Panc1 (cell line): ENCODE data around the gene USP8. TPM values are rescaled to one million over a fixed set of nuclear protein-coding genes. Genes with fewer than 3 reads are reported as not detected.

Experiments used
- ATAC-seq: fragments of 200-7000 bp; cut with Tn5 transposase; 2 replicates; pipeline ENCODE4 v1.9.1; 2020; ENCODE audit warnings: mild to moderate bottlenecking, moderate library complexity
- BruUV-seq: library from RNA; stranded (reverse); fragments of 400-500 nt; replicated peaks from 2 replicates; lab custom pipeline; 2021; lab: Mats Ljungman, UMichigan
- CTCF ChIA-PET: fragments of 300-600 bp; sonication (Branson Sonifier 250); formaldehyde crosslinking; loops from one replicate; lab custom pipeline; 2022; ENCODE audit warnings: antibody characterized with exemption; lab: Charles Lee
- POLR2A ChIA-PET: fragments of 300-600 bp; sonication (Branson Sonifier 250); formaldehyde crosslinking; loops from one replicate; lab custom pipeline; 2022; ENCODE audit warnings: antibody characterized with exemption; lab: Charles Lee
- DNase-seq: peaks from one replicate; pipeline ENCODE4 v3.0.0-alpha.2; 2010; ENCODE audit warnings: low read depth, low spot score
- H3K27ac ChIP-seq: 2 replicates; pipeline ENCODE4 v1.5.1; 2011; ENCODE audit warnings: mild to moderate bottlenecking, low read length, inconsistent platforms
- H3K27me3 ChIP-seq: fragments of 200-500 bp; sonication (Bioruptor generic); 2 replicates; pipeline ENCODE4 v1.6.0; 2014; ENCODE audit warnings: low read length, inconsistent platforms; ENCODE audit not compliant: control insufficient read depth, insufficient read depth
- H3K36me3 ChIP-seq: fragments of 200-500 bp; sonication (Bioruptor generic); 2 replicates; pipeline ENCODE4 v1.5.1; 2014; ENCODE audit warnings: inconsistent platforms, mild to moderate bottlenecking, low read length, moderate library complexity; ENCODE audit not compliant: control insufficient read depth, insufficient read depth
- H3K4me1 ChIP-seq: 2 replicates; pipeline ENCODE4 v1.5.1; 2011; ENCODE audit warnings: inconsistent platforms, mild to moderate bottlenecking, low read length, moderate library complexity; ENCODE audit not compliant: control insufficient read depth, insufficient read depth
- H3K4me3 ChIP-seq, 2 experiments: 2 replicates each; pipeline ENCODE4 v1.5.1; 2011 to 2012; ENCODE audit warnings: low read depth in 2 of 2, low read length in 2 of 2, mild to moderate bottlenecking in 2 of 2, inconsistent platforms in 1 of 2, moderate library complexity in 1 of 2
- H3K9me3 ChIP-seq: fragments of 200-500 bp; sonication (Bioruptor generic); 2 replicates; pipeline ENCODE4 v1.5.1; 2014; ENCODE audit warnings: low read depth, mild to moderate bottlenecking, inconsistent platforms, low read length, moderate library complexity; ENCODE audit not compliant: control insufficient read depth, insufficient read depth
- POLR2AphosphoS5 ChIP-seq: IDR thresholded peaks from 2 replicates; pipeline ENCODE4 v1.6.1; 2012; ENCODE audit warnings: mild to moderate bottlenecking, low read depth, low read length, moderate library complexity
- SIN3A ChIP-seq: IDR thresholded peaks from 2 replicates; pipeline ENCODE4 v1.6.1; 2012; ENCODE audit warnings: low read depth, mild to moderate bottlenecking, low read length, moderate library complexity, borderline replicate concordance; ENCODE audit not compliant: insufficient read depth
- TCF7L2 ChIP-seq: IDR thresholded peaks from 2 replicates; pipeline ENCODE4 v1.6.1; 2011; ENCODE audit warnings: mild to moderate bottlenecking, low read depth, low read length, inconsistent platforms
- in situ Hi-C: cut with HindIII; loops from 2 replicates; pipeline ENCODE4 v1.10.0; 2016; ENCODE audit warnings: low sequenced_read_pairs, low pct_unique_long_range_greater_than_20kb
- intact Hi-C: fragments of 100-400 bp; cut with micrococcal nuclease; formaldehyde crosslinking; loops from one replicate; pipeline ENCODE4 v1.10.0; 2022; ENCODE audit not compliant: unreplicated experiment
- total RNA-seq: library from RNA; stranded (reverse); gene quantifications from one replicate; pipeline ENCODE4 v1.2.1, GENCODE V29; 2021; ENCODE audit not compliant: unreplicated experiment
- TF ChIP-seq, protein P1 (sequence below): fragments of 450-650 bp; IDR thresholded peaks from 2 replicates; pipeline ENCODE4 v1.5.1; 2017; ENCODE audit warnings: mild to moderate bottlenecking
- TF ChIP-seq, protein P2 (sequence below), 2 experiments: IDR thresholded peaks; 2 replicates each; pipeline ENCODE4 v1.6.1; 2011 to 2012; ENCODE audit warnings: low read depth in 2 of 2, control low read depth in 1 of 2, low read length in 1 of 2, mild to moderate bottlenecking in 1 of 2, moderate library complexity in 1 of 2; ENCODE audit not compliant: insufficient read depth in 1 of 2

Gene USP8
- total RNA-seq, 1 experiment from 2014 or later, result 57.3 TPM

DNA sequence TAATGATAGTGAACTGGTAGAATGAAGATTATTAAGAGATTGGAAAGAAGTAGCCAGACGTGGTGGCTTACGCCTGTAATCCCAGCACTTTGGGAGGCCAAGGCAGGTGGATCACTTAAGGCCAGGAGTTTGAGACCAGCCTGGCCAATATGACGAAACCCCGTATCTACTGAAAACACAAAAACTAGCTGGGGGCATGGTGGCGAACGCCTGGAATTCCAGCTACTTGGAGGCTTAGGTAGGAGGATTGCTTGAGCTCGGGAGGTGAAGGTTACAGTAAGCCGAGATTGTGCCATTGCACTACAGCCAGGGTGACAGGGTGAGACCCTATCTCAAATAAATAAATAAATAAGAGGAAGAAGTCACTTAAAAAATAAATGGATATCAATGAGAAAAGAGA is 14.0 kb downstream of the USP8 start:
- DNase-seq (no peak), ATAC-seq (no peak)
- ChIA-PET CTCF (no interaction called here), POLR2A (no interaction called here)
- no TSS peak for BruUV-seq
- TF ChIP-seq SIN3A (no peak), TCF7L2 (no peak), POLR2AphosphoS5 (no peak)
- TF ChIP-seq, protein P1, sequence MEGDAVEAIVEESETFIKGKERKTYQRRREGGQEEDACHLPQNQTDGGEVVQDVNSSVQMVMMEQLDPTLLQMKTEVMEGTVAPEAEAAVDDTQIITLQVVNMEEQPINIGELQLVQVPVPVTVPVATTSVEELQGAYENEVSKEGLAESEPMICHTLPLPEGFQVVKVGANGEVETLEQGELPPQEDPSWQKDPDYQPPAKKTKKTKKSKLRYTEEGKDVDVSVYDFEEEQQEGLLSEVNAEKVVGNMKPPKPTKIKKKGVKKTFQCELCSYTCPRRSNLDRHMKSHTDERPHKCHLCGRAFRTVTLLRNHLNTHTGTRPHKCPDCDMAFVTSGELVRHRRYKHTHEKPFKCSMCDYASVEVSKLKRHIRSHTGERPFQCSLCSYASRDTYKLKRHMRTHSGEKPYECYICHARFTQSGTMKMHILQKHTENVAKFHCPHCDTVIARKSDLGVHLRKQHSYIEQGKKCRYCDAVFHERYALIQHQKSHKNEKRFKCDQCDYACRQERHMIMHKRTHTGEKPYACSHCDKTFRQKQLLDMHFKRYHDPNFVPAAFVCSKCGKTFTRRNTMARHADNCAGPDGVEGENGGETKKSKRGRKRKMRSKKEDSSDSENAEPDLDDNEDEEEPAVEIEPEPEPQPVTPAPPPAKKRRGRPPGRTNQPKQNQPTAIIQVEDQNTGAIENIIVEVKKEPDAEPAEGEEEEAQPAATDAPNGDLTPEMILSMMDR, result no peak
- in situ Hi-C loops (no loop called here), intact Hi-C loops (no loop called here)
- Histone ChIP-seq H3K36me3 (no peaks in the 10 kb centered on the region; the same call in 1 of the 2 replicates), H3K27ac (no peak overlapping the region), H3K4me3 (no peak overlapping the region), H3K4me1 (no peaks in the 10 kb centered on the region), H3K9me3 (no peaks in the 10 kb centered on the region), H3K27me3 (no peaks in the 10 kb centered on the region)

DNA sequence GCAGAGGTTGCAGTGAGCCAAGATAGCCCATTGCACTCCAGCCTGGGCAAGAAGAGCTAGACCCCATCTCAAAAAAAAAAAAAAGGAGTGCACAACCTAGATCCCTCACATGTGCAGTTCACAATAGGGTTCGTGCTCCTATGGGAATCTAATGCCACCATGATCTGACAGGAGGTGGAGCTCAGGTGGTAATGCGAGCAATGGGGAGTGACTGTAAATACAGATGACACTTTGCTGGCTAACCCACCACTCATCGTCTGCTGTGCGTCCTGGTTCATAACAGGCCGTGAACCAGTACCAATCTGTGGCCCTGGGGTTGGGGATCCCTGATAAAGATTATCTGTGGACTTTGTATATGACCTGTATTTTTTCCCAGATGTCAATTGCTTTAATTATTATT is 16.7 kb downstream of the USP8 start:
- Histone ChIP-seq H3K27ac (no peak overlapping the region), H3K27me3 (no peaks in the 10 kb centered on the region), H3K9me3 (no peaks in the 10 kb centered on the region), H3K4me1 (no peaks in the 10 kb centered on the region), H3K4me3 (no peak overlapping the region), H3K36me3 (no peaks in the 10 kb centered on the region; the same call in 1 of the 2 replicates)
- TF ChIP-seq, protein P1, result no peak
- in situ Hi-C loops, result no loop called here
- ChIA-PET CTCF (no interaction called here), POLR2A (no interaction called here)
- BruUV-seq, result no TSS peak
- no peak for DNase-seq
- ATAC-seq, result no peak
- intact Hi-C loops, result no loop called here

DNA sequence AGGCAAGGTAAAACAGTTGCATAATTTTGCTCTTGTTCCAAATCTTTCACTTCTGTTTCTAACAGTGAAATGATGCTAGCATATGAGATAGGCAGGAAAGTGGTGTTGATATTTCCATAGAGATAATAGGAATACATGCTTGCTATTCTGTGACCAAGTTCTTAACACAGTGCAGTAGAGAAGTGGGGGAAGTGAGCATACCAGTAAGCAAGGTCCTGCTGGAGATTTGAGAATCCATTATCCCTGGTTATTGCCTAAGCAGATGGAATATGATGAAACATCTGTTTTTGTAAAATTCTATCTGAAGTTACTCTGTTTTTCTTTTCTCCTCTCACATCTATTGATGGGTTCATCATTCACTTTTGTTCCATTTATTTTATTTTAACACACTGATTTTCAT is 28.7 kb downstream of the USP8 start:
- CTCF ChIA-PET, result no interaction called here
- ATAC-seq (no peak), DNase-seq (no peak)
- POLR2A ChIA-PET, result no interaction called here
- H3K4me1 ChIP-seq, result no peaks in the 10 kb centered on the region
- no peaks in the 10 kb centered on the region for H3K36me3 ChIP-seq
- BruUV-seq, result no TSS peak
- no peaks in the 10 kb centered on the region for H3K27me3 ChIP-seq
- intact Hi-C loops, result no loop called here
- no peaks in the 10 kb centered on the region for H3K9me3 ChIP-seq
- TF ChIP-seq, protein P1, result no peak
- TF ChIP-seq TCF7L2 (no peak), POLR2AphosphoS5 (no peak), SIN3A (no peak)
- TF ChIP-seq, protein P2, sequence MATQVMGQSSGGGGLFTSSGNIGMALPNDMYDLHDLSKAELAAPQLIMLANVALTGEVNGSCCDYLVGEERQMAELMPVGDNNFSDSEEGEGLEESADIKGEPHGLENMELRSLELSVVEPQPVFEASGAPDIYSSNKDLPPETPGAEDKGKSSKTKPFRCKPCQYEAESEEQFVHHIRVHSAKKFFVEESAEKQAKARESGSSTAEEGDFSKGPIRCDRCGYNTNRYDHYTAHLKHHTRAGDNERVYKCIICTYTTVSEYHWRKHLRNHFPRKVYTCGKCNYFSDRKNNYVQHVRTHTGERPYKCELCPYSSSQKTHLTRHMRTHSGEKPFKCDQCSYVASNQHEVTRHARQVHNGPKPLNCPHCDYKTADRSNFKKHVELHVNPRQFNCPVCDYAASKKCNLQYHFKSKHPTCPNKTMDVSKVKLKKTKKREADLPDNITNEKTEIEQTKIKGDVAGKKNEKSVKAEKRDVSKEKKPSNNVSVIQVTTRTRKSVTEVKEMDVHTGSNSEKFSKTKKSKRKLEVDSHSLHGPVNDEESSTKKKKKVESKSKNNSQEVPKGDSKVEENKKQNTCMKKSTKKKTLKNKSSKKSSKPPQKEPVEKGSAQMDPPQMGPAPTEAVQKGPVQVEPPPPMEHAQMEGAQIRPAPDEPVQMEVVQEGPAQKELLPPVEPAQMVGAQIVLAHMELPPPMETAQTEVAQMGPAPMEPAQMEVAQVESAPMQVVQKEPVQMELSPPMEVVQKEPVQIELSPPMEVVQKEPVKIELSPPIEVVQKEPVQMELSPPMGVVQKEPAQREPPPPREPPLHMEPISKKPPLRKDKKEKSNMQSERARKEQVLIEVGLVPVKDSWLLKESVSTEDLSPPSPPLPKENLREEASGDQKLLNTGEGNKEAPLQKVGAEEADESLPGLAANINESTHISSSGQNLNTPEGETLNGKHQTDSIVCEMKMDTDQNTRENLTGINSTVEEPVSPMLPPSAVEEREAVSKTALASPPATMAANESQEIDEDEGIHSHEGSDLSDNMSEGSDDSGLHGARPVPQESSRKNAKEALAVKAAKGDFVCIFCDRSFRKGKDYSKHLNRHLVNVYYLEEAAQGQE (IDR thresholded peaks at IDR 0.05; ENCODE audit: insufficient read depth in 1 of 2, low read depth in 2 of 2, low read length in 1 of 2), result no peak
- H3K4me3 ChIP-seq, result no peak overlapping the region
- in situ Hi-C loops, result no loop called here
- H3K27ac ChIP-seq, result no peak overlapping the region
